ENCODE data around the gene COQ10B. TPM values are rescaled to one million over a fixed set of nuclear protein-coding genes. Genes with fewer than 3 reads are reported as not detected.
"Not testable (repeated sequence)": the region's sequence is repeated elsewhere in the genome, so short reads cannot be mapped to it uniquely, and the experiment has no call there.

COQ10B gene
- total RNA-seq, 1 donor from 2014 or later = 9.1 TPM

- peaks cover 61% of the 10 kb centered on the region for H3K4me1 Mint-ChIP-seq
- DNase-seq (ENCODE audit: low read depth, low spot score) = no peak
- no peaks in the 10 kb centered on the region for H3K27me3 Mint-ChIP-seq (ENCODE audit: low read depth)
- no peaks in the 10 kb centered on the region for H3K9me3 Mint-ChIP-seq
- peaks cover 3% of the 10 kb centered on the region for H3K36me3 Mint-ChIP-seq (ENCODE audit: low read depth)
- TF ChIP-seq, protein P1, sequence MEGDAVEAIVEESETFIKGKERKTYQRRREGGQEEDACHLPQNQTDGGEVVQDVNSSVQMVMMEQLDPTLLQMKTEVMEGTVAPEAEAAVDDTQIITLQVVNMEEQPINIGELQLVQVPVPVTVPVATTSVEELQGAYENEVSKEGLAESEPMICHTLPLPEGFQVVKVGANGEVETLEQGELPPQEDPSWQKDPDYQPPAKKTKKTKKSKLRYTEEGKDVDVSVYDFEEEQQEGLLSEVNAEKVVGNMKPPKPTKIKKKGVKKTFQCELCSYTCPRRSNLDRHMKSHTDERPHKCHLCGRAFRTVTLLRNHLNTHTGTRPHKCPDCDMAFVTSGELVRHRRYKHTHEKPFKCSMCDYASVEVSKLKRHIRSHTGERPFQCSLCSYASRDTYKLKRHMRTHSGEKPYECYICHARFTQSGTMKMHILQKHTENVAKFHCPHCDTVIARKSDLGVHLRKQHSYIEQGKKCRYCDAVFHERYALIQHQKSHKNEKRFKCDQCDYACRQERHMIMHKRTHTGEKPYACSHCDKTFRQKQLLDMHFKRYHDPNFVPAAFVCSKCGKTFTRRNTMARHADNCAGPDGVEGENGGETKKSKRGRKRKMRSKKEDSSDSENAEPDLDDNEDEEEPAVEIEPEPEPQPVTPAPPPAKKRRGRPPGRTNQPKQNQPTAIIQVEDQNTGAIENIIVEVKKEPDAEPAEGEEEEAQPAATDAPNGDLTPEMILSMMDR (conservative IDR thresholded peaks at IDR 0.05) = no peak
- no peak overlapping the region for H3K27ac Mint-ChIP-seq (ENCODE audit: unreplicated experiment)
- peak overlapping the region; percentile 38 for H3K4me3 Mint-ChIP-seq
Measured at GRCh38 chr2:197431858-197432257, 21.5 kb upstream of the COQ10B start.

DNA sequence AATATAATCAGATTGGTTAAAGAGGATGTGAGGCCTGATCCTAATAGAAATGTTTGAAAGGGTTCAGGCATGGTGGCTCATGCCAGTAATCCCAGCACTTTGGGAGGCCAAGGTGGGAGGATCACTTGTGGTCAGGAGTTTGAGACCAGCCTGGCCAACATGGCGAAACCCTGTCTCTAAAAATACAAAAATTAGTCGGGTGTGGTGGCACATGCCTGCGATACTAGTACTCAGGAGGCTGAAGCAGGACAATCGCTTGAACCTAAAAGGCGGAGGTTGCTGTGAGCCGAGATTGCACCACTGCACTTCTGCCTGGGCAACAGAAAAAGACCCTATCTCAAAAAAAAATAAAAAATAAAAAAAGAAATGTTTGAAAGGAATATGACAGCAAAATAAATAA lies 20.8 kb upstream of the COQ10B start:
- not testable (repeated sequence) for DNase-seq (ENCODE audit: low read depth, low spot score); H3K9me3 Mint-ChIP-seq; H3K27me3 Mint-ChIP-seq (ENCODE audit: low read depth); H3K36me3 Mint-ChIP-seq (ENCODE audit: low read depth); H3K27ac Mint-ChIP-seq (ENCODE audit: unreplicated experiment)
- Mint-ChIP-seq H3K4me1 (peaks cover 59% of the 10 kb centered on the region), H3K4me3 (peak overlapping the region; percentile 99)

DNA sequence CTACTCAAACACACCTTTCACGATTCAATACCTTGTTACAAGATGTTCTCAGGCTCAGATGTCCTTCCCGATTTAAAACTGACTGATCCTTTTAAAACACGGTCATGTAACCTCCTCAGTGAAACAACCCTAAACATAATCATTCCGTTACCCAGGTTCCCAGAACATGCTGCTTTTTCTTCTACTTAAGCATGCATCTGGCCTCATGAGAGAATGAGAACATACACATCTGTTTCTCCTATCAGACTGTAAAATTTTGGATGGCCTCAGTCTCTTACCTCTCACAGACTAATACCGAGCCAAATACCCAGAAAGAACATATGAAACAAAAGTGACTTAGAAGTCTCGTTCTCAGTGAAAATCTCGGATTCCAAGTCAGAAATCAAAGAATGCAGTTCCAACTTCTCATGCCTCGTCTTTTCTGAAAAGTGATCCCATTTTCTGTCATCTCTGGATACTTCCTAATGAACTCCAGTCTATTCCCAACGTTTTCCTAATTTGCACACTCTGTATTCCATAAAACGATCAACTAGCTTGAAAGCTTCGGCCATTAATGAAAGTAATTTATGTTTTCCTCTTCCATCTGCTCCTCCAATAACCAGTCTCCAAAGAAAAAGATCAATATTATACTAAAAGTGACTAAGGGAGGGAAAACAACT lies 19.4 kb upstream of the COQ10B start:
- TF ChIP-seq, protein P1 (conservative IDR thresholded peaks at IDR 0.05) = no peak
- H3K9me3 Mint-ChIP-seq = no peaks in the 10 kb centered on the region
- no peaks in the 10 kb centered on the region for H3K27me3 Mint-ChIP-seq (ENCODE audit: low read depth)
- H3K4me3 Mint-ChIP-seq = peak overlapping the region; percentile 99
- DNase-seq (ENCODE audit: low read depth, low spot score) = no peak
- H3K27ac Mint-ChIP-seq (ENCODE audit: unreplicated experiment) = peak overlapping the region; percentile 100
- peaks cover 2% of the 10 kb centered on the region for H3K36me3 Mint-ChIP-seq (ENCODE audit: low read depth)
- peaks cover 57% of the 10 kb centered on the region for H3K4me1 Mint-ChIP-seq

DNA sequence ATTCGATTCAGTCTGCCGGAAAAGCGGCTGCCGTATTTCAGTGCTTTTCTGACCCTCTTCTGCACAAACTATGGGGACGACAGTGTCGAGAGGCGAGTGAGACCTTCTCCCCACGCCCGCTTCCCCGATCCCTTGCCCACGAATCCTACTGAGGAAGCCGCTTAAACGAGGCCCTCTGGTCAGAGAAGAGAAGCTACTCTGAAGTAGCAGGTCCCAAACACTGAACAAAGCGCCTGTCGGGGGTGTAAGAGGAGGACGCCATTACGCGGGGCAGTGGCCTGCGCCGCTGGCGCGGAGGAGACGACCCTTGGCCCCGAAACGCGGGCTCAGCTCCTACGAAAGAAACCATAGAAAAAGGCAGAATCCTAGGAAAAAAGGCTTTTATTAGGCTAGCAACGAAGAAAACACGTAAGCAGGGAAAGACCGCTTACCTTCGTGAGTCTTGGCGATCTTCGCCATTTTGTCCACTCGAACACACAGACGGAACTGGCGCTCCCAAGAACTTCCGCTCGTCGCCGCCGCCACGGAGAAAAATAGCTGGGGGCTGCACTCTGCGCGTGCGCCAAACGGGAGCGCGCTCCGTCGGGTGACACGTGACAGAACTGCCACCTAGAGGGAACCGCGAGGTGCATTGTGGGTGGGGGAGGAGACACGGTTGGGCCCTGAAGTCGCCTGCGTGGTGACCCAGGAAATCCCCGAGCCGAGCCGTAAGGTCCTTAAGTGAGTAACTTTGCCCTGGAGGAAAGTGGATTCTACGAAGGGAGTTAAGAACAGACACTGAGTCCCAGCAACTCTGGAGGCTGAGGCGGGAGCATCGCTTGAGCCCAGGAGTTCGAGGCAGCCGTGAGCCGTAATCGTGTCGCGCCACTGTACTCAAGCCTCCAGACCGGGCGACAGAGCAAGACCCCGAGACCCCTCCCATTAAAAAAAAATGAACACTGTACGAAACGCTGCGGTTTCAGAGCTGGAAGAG lies 18.5 kb upstream of the COQ10B start, which contains the start of gene SF3B1:
TSS of gene SF3B1 (minus strand) at position 488 of the 973 bp plus-strand sequence. CDS start at position 459, 29 bp downstream.
- DNase-seq (ENCODE audit: low read depth, low spot score) = peak; percentile 96
- TF ChIP-seq, protein P1 (conservative IDR thresholded peaks at IDR 0.05) = no peak
- H3K27me3 Mint-ChIP-seq (ENCODE audit: low read depth) = no peaks in the 10 kb centered on the region
- no peaks in the 10 kb centered on the region for H3K9me3 Mint-ChIP-seq
- H3K36me3 Mint-ChIP-seq (ENCODE audit: low read depth) = no peaks in the 10 kb centered on the region
- peak within 1 kb of the TSS; percentile 99 for H3K4me3 Mint-ChIP-seq
- H3K4me1 Mint-ChIP-seq = peaks cover 51% of the 10 kb centered on the region
- peak within 1 kb of the TSS; percentile 100 for H3K27ac Mint-ChIP-seq (ENCODE audit: unreplicated experiment)

DNA sequence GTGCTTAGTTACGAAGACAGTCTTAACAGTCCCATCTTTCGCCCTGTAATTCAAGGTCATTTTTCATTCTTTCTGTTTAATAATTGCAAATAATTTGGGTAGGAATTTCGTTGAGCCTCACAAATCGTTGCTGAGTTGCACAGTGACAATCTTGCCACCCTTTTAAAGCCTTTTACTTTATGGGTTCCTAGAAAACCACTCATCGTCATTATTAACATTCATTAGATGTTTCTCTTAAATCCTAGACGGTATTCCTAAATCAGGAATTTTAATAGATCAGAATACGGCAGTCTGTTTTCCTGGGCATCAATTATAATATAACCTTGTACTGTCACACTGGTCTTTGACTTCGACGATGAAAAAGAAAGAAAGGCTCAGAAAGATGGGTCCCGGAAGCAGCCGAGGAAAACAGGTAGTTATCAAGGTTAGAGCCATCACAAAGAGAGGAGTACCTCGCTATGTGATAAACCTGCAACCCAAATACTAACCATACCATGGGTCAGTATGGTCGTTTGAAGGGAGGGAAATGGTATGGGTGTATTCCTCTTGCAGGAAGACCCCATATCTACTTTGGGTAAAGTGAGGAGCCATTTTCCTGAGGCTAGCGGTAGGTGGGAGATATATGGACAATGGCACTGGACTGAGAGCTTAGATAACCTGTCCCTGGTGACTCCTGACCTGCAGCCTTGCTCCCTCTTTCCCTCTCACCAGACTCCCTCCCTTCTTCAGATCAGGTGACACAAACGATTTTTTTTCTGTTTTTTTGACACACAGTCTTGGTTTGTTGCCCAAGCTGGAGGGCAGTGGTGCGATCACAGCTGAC lies 17.5 kb upstream of the COQ10B start:
- TF ChIP-seq, protein P1 (conservative IDR thresholded peaks at IDR 0.05) = no peak
- H3K4me3 Mint-ChIP-seq = peak overlapping the region; percentile 99
- peaks cover 43% of the 10 kb centered on the region for H3K4me1 Mint-ChIP-seq
- H3K27me3 Mint-ChIP-seq (ENCODE audit: low read depth) = no peaks in the 10 kb centered on the region
- peak overlapping the region; percentile 100 for H3K27ac Mint-ChIP-seq (ENCODE audit: unreplicated experiment)
- H3K36me3 Mint-ChIP-seq (ENCODE audit: low read depth) = no peaks in the 10 kb centered on the region
- DNase-seq (ENCODE audit: low read depth, low spot score) = no peak
- no peaks in the 10 kb centered on the region for H3K9me3 Mint-ChIP-seq
